Kidney tubule cell (primary cell): ENCODE data around the gene BPGM.
"Not testable (repeated sequence)": the region's sequence is repeated elsewhere in the genome, so short reads cannot be mapped to it uniquely, and the experiment has no call there.

ENCODE experiments used
- DNase-seq: peaks from one replicate; pipeline ENCODE4 v3.0.0-alpha.2; 2018; ENCODE audit warnings: low spot score

Gene BPGM

GRCh38 chr7:134665045-134665444 lies 18.4 kb downstream of the BPGM start:
- DNase-seq, result not testable (repeated sequence)

DNA sequence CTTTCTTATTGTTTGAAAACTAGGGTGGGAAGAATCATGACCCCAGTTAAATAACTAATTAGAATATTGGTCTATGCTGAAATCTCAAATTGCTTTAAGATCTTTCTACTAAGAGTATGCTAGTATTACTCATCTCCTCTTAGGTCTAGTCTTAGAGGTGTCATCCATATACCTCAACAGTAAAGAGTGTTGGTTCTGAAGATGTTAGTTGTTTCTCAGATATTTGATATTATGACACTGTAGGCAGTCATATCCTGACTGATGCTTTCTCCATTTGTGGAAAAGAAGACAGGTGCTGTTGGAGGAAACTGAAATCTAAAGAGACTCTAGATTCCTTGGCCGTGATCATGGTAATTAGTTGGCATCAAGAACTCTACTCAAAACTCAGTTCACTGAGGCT lies 21.2 kb downstream of the BPGM start:
- peak; percentile 46 for DNase-seq

DNA sequence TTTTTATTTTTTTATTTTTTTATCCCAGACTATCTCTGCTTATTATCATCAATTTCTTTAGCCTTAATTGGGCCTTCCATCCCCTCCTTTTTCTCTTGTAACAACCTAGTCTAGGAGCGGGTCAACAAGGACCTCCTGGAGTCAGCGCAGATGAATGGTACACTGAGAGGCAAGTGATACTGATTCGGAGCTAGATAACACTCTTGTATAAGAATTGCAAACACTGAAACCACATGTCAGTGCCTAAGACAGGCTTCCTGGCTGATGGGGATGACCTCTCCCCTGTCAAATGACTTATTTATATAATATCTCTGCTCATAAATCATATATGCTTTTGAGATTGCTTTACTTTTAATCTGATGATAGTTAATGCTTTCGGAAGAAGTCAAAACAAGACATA lies 22.7 kb downstream of the BPGM start:
- DNase-seq, result no peak

GRCh38 chr7:134669845-134670373 lies 23.3 kb downstream of the BPGM start:
- peak; percentile 99 for DNase-seq

DNA sequence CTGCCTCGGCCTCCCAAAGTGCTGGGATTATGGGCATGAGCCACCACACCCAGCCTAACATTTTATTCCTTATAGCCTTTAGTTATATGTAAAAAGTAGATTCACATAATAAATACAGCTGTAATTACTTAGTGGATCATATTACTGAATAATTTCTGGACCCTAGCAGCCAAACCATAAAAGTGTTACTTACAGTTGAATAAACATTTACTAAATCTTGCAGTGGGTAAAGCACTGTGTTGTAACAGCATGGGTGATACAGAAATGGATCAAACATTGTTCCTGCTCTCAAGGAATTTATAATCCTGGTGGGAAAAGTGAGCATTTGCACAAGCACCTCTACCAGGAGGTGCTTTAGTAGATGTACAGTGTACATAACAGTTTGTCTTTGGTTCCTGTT lies 25.0 kb downstream of the BPGM start:
- no peak for DNase-seq

DNA sequence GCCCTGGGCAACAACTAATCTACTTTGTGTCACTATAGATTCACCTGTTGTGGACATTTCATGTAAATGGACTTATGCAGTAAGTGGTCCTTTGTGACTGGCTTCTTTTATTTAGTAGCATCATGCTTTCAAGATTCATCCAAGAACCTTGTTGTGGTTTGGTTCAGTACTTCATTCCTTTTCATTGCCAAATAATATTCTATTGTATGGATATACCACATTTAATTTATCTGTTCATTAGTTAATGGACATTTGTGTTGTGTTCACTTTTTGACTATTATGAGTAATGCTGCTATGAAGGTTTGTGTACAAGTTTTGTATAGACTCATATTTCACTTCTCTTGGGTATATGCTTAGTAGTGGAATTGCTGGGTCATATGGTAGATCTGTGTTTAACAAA lies 27.8 kb downstream of the BPGM start:
- DNase-seq, result no peak

DNA sequence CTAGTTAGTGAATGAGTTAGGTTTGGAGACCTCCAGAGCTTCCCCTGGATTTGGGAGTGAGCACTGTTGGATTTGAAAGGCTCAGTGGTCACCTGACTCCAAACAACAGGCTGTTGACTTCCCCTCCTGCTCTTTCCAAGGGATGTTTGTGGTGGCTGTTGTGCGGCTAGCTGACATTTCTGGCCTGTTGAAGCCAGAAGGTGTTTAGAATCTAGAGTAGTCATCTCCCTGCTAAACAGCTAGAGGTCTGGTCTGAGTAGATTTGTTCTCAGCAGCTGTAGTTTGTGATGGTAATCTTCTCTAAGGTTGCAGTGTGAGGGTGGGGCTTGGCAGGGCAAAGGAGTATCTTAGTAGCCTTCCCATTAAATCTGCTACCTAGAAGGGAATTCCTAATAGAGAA lies 30.1 kb downstream of the BPGM start:
- DNase-seq, result no peak

- DNase-seq, result no peak
Measured at GRCh38 chr7:134678115-134678514, 31.5 kb downstream of the BPGM start.

DNA sequence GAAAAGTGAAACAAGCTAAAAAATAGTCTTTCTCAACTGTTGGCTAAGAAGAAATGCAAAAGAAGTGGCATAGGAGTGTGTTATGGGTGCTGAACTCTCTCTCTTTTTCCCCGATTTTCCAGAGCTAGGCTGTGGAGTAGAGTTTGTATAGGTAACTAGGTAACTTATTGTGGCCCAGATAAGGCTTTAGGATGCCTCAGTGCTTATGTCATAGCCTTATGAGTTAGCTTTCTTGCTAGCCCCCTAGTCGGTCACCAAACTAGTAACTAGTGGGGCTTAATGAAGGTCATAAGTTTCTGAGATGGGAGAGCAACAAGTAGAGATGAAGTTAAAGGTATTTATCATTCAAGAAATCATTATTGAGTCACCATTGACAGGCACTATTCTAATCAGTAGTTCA lies 32.4 kb downstream of the BPGM start:
- peak; percentile 35 for DNase-seq

DNA sequence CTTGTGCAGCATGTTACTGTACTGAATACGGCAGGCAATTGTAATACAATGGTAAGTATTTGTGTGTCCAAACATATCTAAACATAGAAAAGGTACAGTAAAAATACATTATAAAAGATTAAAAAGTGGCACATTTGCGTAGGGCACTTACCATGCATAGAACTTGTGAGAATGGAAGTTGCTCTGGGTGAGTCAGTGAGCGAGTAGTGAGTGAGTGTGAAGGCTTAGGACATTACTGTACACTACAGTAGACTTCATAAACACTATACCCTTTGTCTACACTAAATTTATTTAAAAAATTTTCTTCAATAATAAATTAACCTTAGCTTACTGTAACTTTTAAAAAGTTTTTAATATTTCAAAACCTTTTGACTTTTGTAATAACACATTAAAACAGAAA lies 37.5 kb downstream of the BPGM start:
- DNase-seq, result no peak

- peak; percentile 91 for DNase-seq
Measured at GRCh38 chr7:134685250-134685649, 38.6 kb downstream of the BPGM start.

- DNase-seq, result no peak
Measured at GRCh38 chr7:134686786-134687185, 40.1 kb downstream of the BPGM start.

GRCh38 chr7:134689550-134689949 lies 42.9 kb downstream of the BPGM start:
- not testable (repeated sequence) for DNase-seq

GRCh38 chr7:134690016-134690415 lies 43.4 kb downstream of the BPGM start:
- DNase-seq, result no peak

GRCh38 chr7:134690614-134691504 lies 44.2 kb downstream of the BPGM start:
- no peak for DNase-seq

DNA sequence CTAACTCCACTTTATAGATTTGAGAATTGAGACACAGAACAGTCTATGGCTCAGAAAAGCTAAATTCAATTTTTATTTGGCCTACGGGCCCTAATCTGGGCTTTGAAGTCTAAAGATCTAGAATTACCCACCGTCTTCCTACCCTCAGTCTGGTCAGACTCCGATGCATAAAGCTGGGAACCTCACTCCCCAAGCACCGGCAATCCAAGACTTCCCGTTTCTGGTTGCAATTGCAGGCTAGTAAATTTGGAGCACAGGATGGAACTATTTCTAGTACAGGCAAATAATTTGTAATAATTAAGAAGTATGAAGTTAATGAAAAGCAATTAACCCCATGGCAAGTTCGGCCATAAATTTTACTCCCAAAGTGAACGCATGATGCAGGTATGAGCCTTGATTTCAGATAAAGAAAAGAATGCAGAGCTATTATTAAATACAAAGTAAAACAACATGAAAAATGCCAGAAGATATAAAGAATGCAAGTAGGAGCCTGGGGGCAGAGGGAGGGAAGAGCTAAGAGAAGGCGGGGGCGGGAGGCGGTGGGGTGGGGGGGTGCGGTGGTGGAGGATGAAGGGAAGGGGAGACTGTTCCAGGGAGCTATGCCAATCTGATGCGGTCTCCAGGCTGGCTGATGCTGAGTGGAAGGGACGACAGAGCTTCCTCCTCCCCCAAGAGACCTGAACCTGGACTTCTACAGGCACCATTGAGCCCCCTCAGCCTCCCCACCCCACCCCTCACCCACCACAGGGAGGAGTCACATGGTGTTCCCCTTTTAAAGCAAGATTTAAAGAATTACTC lies 45.1 kb downstream of the BPGM start:
- DNase-seq, result no peak

- DNase-seq, result no peak
Measured at GRCh38 chr7:134692344-134692705, 45.7 kb downstream of the BPGM start.

- DNase-seq, result peak; percentile 63
Measured at GRCh38 chr7:134693256-134693655, 46.6 kb downstream of the BPGM start.

DNA sequence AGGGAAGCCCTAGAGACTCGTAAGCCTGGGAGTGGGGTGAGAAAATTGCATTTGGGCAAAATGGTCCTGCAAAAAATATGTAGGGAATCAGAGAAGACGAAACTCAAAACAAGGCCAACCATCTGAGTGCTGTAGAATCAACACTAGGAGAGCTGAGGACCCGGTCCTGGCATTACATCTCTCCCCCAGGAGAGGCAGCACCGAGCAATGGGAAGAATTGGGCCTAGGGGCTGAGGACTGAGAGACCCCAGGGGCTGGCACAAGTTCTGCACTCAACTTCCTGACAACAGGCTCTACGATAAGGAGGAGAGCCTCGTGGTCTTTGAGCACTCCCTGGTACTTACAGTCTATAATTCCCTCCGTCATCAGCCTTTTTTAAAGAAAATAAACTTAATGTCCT lies 47.6 kb downstream of the BPGM start:
- no peak for DNase-seq

- DNase-seq, result no peak
Measured at GRCh38 chr7:134694767-134695166, 48.1 kb downstream of the BPGM start.

DNA sequence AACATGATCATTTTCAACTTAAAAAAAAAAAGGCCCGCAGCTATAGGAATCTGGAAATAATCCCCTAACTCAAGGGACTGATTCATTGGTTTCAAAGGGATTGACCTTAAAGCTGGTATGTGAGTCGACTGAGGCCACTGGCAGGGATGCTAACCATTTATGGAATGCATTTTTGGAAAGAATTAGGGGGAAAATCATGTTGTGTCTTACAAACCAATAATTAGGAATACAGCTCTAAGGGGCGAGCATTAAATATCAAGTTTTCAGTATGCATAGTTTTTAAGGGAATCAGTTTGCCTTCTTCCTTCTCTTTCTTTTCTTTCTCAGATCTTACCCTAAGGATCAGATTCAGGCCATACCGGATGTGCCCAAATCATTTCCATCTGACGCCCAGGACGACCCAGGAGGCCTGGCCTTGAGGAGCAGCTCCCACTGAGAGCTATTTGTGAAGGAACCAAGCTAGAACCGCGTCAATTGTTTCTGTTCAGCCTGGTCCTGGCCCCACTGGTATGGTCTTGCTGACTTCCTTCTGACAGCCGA lies 48.7 kb downstream of the BPGM start:
- DNase-seq, result no peak

DNA sequence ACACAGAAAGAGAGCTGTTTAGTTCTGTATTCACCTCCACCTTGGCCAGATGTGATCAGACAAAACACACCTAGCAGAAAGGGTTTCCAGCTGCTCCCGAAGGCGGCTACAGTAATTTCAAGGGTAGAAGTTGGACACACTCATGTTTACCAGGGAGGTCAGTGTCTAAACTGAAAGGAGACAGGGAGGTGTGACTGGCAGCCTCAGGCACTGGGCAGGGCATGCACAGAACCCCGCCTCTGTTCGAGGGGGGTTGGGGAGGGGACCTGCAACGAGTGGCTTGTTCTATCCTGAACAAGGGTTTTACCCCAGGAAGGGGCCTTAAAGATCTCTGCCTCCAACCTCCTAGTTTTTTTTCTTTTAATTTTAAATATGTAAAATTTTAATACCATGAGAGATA lies 49.6 kb downstream of the BPGM start:
- no peak for DNase-seq
